Measurements from ENCODE around the gene LINS1.

LINS1 gene

DNA sequence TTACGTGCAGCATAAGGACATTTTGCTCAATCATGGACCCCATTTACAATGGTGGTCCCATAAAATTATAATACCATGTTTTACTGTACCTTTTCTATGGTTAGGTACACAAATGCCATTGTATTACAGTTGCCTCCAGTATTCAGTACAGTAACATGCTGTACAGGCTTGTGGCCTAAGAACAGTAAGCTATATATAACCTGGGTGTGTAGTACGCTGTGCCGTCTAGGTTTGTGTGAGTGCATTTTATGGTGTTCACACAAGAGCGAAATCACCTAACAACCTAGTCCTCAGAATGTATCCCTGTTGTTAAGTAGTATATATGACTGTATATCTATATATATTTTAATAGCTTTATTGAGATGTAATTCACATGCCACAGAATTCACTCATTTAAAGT lies 12.9 kb upstream of the LINS1 start:
- peaks cover 7% of the 10 kb centered on the region; the same call in 1 of the 2 replicates for H3K36me3 ChIP-seq (ENCODE audit: low read length)

DNA sequence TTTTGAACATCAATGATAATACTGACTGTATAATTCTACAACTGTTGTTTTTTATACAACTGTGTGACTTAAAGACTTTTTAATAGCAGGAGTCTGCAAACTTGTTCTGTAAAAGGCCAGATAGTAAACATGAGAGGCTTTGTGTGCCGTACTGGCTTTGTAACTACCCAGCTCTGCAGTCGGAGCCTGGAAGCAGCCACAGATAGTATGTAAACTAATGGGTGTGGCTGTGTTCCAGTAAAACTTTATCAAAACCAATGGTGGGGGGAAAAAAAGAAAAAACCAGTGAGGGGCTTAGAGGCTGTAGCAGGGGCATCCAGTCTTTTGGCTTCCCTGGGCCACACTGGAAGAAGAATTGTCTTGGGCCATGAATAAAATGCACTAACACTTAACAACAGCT lies 12.4 kb upstream of the LINS1 start:
- Histone ChIP-seq H3K79me2 (ENCODE audit: insufficient read depth, low read length) (no peaks in the 10 kb centered on the region), H3K4me3 (ENCODE audit: insufficient read depth, low read length, poor library complexity, severe bottlenecking) (no peak overlapping the region), H3K27me3 (ENCODE audit: low read length) (no peaks in the 10 kb centered on the region), H3F3A (ENCODE audit: insufficient read depth) (no peaks in the 10 kb centered on the region), H3K4me2 (ENCODE audit: low read depth, low read length, poor library complexity, severe bottlenecking) (no peak overlapping the region), H3K9me3 (ENCODE audit: insufficient read depth, low read length) (no peaks in the 10 kb centered on the region), H3K9ac (ENCODE audit: low read length) (no peak overlapping the region), H2AFZ (ENCODE audit: low read depth, low read length, severe bottlenecking) (no peak overlapping the region), H3K36me3 (ENCODE audit: low read length) (peaks cover 5% of the 10 kb centered on the region; the same call in 1 of the 2 replicates), H3K9me2 (replicated peaks; ENCODE audit: insufficient read depth, low read length) (no peaks in the 10 kb centered on the region), H4K20me1 (ENCODE audit: low read depth, low read length) (no peaks in the 10 kb centered on the region), H3K27ac (ENCODE audit: low read depth, low read length) (no peak overlapping the region)
- TF ChIP-seq, protein P1, sequence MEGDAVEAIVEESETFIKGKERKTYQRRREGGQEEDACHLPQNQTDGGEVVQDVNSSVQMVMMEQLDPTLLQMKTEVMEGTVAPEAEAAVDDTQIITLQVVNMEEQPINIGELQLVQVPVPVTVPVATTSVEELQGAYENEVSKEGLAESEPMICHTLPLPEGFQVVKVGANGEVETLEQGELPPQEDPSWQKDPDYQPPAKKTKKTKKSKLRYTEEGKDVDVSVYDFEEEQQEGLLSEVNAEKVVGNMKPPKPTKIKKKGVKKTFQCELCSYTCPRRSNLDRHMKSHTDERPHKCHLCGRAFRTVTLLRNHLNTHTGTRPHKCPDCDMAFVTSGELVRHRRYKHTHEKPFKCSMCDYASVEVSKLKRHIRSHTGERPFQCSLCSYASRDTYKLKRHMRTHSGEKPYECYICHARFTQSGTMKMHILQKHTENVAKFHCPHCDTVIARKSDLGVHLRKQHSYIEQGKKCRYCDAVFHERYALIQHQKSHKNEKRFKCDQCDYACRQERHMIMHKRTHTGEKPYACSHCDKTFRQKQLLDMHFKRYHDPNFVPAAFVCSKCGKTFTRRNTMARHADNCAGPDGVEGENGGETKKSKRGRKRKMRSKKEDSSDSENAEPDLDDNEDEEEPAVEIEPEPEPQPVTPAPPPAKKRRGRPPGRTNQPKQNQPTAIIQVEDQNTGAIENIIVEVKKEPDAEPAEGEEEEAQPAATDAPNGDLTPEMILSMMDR (IDR thresholded peaks at IDR 0.05; ENCODE audit: insufficient read depth, low read length, poor library complexity, severe bottlenecking), result no peak
- TF ChIP-seq EZH2phosphoT487 (conservative IDR thresholded peaks at IDR 0.05; ENCODE audit: low read length), result no peak

More for the DNA sequence above, 12.9 kb upstream of the LINS1 start:
- no peaks in the 10 kb centered on the region for H4K20me1 ChIP-seq (ENCODE audit: low read depth, low read length)
- H3K79me2 ChIP-seq (ENCODE audit: insufficient read depth, low read length), result no peaks in the 10 kb centered on the region
- H2AFZ ChIP-seq (ENCODE audit: low read depth, low read length, severe bottlenecking), result no peak overlapping the region
- no peak overlapping the region for H3K9ac ChIP-seq (ENCODE audit: low read length)
- H3K27me3 ChIP-seq (ENCODE audit: low read length), result no peaks in the 10 kb centered on the region
- no peak overlapping the region for H3K4me3 ChIP-seq (ENCODE audit: insufficient read depth, low read length, poor library complexity, severe bottlenecking)
- no peaks in the 10 kb centered on the region for H3K9me2 ChIP-seq (replicated peaks; ENCODE audit: insufficient read depth, low read length)
- TF ChIP-seq, protein P1 (IDR thresholded peaks at IDR 0.05; ENCODE audit: insufficient read depth, low read length, poor library complexity, severe bottlenecking), result no peak
- TF ChIP-seq EZH2phosphoT487 (conservative IDR thresholded peaks at IDR 0.05; ENCODE audit: low read length), result no peak
- H3K9me3 ChIP-seq (ENCODE audit: insufficient read depth, low read length), result no peaks in the 10 kb centered on the region
- no peak overlapping the region for H3K27ac ChIP-seq (ENCODE audit: low read depth, low read length)
- H3F3A ChIP-seq (ENCODE audit: insufficient read depth), result no peaks in the 10 kb centered on the region
- no peak overlapping the region for H3K4me2 ChIP-seq (ENCODE audit: low read depth, low read length, poor library complexity, severe bottlenecking)

DNA sequence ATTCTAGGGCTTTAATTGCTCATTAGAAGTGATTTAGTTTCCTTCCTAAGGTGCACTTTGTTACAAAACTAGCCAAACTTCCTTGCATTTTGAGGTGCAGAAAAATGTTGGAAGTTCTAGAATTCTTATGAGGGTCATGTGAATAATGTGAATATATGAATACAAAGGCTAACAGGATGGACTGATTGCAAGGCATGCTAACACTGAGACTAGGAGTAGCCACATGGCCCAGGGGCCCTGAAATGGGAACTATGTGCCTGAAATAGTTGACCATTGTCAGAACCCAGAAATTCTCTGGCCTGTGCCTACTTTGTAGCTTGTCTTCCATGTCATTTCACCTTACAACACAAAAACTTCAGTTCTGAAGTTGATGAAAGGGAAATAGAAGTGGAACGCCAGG lies 11.2 kb upstream of the LINS1 start:
- H3K79me2 ChIP-seq (ENCODE audit: insufficient read depth, low read length), result no peaks in the 10 kb centered on the region
- H3K4me3 ChIP-seq (ENCODE audit: insufficient read depth, low read length, poor library complexity, severe bottlenecking), result no peak overlapping the region
- no peak overlapping the region for H3K4me2 ChIP-seq (ENCODE audit: low read depth, low read length, poor library complexity, severe bottlenecking)
- H3K36me3 ChIP-seq (ENCODE audit: low read length), result peaks cover 5% of the 10 kb centered on the region; the same call in 1 of the 2 replicates
- H3K9me3 ChIP-seq (ENCODE audit: insufficient read depth, low read length), result no peaks in the 10 kb centered on the region
- no peak overlapping the region for H3K27ac ChIP-seq (ENCODE audit: low read depth, low read length)
- H3K27me3 ChIP-seq (ENCODE audit: low read length), result no peaks in the 10 kb centered on the region
- no peak for TF ChIP-seq EZH2phosphoT487 (conservative IDR thresholded peaks at IDR 0.05; ENCODE audit: low read length)
- TF ChIP-seq, protein P1 (IDR thresholded peaks at IDR 0.05; ENCODE audit: insufficient read depth, low read length, poor library complexity, severe bottlenecking), result no peak
- H4K20me1 ChIP-seq (ENCODE audit: low read depth, low read length), result no peaks in the 10 kb centered on the region
- no peak overlapping the region for H2AFZ ChIP-seq (ENCODE audit: low read depth, low read length, severe bottlenecking)
- no peak overlapping the region for H3K9ac ChIP-seq (ENCODE audit: low read length)
- H3K9me2 ChIP-seq (replicated peaks; ENCODE audit: insufficient read depth, low read length), result no peaks in the 10 kb centered on the region
- H3F3A ChIP-seq (ENCODE audit: insufficient read depth), result no peaks in the 10 kb centered on the region

Measured in SU-DHL-6 (cell line).